Tibial nerve (tissue), 4 donors: ENCODE measurements around the gene SNX18.

Experiments
- CTCF ChIP-seq, 5 experiments: fragments of 200-600 bp in 3 of 5; fragments of 450-650 bp in 2 of 5; sonication (generic) in 3 of 5; IDR thresholded peaks; one replicate each; pipeline ENCODE4 v1.5.1; 2016 to 2019; ENCODE audit warnings: antibody characterized with exemption in 5 of 5, mild to moderate bottlenecking in 3 of 5, moderate library complexity in 2 of 5
- EP300 ChIP-seq, 2 donors: sonication (generic); formaldehyde crosslinking; IDR thresholded peaks; one replicate each; pipeline ENCODE4 v1.6.1; 2017; ENCODE audit warnings: antibody characterized with exemption in 2 of 2, mild to moderate bottlenecking in 1 of 2
- POLR2A ChIP-seq, 2 donors: fragments of 450-650 bp; IDR thresholded peaks; one replicate each; pipeline ENCODE4 v1.6.1; 2017; ENCODE audit warnings: antibody characterized with exemption in 2 of 2, mild to moderate bottlenecking in 2 of 2, moderate library complexity in 2 of 2

GRCh38 chr5:54480296-54480695, 37.3 kb upstream of the SNX18 start:
- TF ChIP-seq POLR2A (IDR thresholded peaks at IDR 0.05): no peak
- no peak for TF ChIP-seq EP300 (IDR thresholded peaks at IDR 0.05)
- TF ChIP-seq CTCF (IDR thresholded peaks at IDR 0.05): no peak
